ENCODE data around the gene MYEF2. TPM values are rescaled to one million over a fixed set of nuclear protein-coding genes. Genes with fewer than 3 reads are reported as not detected.

Gene MYEF2, protein sequence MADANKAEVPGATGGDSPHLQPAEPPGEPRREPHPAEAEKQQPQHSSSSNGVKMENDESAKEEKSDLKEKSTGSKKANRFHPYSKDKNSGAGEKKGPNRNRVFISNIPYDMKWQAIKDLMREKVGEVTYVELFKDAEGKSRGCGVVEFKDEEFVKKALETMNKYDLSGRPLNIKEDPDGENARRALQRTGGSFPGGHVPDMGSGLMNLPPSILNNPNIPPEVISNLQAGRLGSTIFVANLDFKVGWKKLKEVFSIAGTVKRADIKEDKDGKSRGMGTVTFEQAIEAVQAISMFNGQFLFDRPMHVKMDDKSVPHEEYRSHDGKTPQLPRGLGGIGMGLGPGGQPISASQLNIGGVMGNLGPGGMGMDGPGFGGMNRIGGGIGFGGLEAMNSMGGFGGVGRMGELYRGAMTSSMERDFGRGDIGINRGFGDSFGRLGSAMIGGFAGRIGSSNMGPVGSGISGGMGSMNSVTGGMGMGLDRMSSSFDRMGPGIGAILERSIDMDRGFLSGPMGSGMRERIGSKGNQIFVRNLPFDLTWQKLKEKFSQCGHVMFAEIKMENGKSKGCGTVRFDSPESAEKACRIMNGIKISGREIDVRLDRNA
- 3.3 and 9.1 TPM in 2 replicates for total RNA-seq

DNA sequence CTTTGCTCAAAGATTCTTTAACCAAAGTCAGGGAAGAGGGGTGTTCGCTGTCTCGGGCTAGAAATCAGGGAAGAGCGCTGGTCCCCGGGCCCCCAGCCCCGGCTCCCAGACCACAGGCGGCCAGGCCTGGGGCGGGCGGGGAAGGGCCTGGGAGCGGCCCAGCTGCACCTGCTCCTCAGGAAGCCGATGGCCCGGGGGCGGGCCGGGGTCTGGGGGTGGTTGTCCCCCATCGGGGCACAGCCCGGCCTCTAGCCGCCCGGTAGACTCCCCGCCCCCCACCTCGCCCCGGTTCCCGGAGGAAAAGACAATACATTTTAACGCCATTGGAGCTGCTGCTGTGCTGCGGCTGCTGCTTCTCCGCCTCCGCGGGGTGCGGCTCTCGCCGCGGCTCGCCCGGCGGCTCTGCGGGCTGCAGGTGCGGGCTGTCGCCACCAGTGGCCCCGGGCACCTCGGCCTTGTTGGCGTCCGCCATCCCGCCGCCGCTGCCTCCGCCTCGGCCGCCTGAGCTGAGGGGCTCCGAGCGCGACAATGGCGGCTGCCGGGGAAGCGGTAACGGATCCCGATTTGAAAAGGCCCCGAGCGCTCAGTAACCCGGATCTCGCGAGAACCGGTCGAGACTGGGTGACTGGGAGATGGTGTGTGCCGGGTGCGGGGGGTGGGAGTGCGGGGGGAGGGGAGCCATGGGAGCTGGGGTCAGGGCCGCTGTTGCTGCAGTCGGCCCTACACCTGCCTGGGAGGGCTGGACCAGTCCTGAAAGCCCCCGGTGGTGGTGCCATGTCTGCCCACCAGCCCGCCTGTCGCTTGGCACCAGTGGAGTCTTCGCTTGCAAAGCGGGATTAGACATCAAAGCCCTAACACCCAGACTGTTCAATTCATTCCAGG is at the start of gene MYEF2:
TSS of gene MYEF2 (minus strand) at position 530 of the 882 bp plus-strand sequence. CDS start at position 472, 58 bp downstream.

DNA sequence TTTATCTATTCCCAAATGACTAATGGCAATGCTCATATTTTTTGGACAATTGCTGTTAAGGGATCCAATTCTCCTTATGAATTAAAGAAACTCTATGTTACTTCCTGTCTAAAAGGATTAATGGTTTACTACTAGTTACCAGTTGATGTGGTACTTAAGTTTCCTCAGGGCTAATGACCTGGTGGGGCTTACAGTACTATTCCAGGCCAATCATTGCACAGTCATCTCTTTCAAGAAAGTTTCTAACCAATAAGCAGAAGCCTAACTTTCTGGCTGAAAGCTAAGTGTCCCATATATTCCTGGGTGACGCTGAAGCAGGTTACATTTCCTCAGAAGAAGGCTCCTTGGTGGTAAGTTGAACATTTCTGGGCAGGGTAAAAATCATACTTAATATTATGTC is 27.9 kb upstream of the MYEF2 start, which contains the start of gene SLC12A1:
TSS of gene SLC12A1 (plus strand) at position 322 of the 400 bp plus-strand sequence. CDS start 1,418 bp downstream, outside the sequence.

DNA sequence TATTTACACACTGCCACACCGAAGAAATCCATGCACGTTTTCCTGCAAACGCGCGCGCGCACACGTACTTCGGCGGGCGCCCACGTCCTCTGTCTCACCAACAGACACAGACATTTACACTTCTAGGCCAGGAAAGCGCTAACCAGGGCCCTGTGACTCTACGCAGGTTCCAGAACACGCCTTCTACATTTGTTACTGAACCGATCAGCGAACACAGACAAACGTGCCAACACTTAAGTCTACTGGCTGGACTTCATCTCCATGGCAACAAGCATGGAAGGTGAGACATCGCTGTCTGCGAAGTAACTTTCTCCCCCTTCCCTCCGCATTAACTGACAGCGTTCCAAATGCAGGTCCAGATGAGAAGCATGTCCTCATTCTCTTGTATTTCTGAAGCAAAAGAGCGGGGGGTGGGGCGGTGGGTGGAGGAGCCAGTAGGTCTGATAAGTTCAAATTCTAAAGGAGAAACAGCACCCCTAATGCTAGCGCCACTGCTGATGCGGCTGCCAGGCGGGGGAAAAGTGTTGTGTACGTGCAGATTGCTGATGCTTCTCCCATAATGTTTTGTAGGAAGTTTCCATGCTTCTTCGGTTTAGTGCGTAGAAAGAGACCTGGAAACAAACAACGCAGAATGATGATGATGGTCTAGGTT is 13.6 kb upstream of the MYEF2 start, which contains the start of gene CTXN2:
TSS of gene CTXN2 (plus strand) at position 92 of the 652 bp plus-strand sequence. CDS start 9,636 bp downstream, outside the sequence.

DNA sequence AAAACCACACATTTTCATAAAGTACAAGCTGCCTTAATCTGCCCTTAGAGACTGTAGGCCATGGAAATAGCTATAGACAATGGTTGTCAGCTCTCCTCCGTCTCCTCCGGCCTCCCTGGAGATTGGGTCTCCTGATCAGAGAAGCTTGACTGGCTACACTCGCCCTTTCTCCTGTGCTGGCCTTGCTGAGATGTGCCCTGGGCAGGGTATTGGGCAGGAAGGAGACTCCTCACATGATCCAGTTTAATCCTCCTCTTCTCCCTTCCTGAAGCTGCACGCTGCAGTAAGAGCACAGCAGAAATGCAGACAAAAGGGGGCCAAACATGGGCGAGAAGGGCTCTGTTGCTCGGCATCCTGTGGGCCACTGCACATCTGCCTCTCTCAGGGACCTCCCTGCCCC is 57.4 kb downstream of the MYEF2 start, which contains the start of gene SLC24A5:
TSS of gene SLC24A5 (plus strand) at position 246 of the 400 bp plus-strand sequence. CDS start at position 301, 55 bp downstream.

Other genes with a start within 250 kb of the MYEF2 start
- gene SLC24A5, start 57.3 kb downstream of the MYEF2 start, total RNA-seq = not detected in 2 replicates
- not detected in 2 replicates for gene CTXN2, start 13.4 kb upstream of the MYEF2 start, total RNA-seq
- gene SLC12A1, start 28.0 kb upstream of the MYEF2 start, total RNA-seq = not detected in 2 replicates
- gene DUT, start 153.1 kb upstream of the MYEF2 start, total RNA-seq = 39.2 and 54.9 TPM in 2 replicates